Measurements from ENCODE around the gene PIR.
A peak's percentile ranks its signal among the peaks of the same experiment; 100 is the strongest.

Gene PIR

DNA sequence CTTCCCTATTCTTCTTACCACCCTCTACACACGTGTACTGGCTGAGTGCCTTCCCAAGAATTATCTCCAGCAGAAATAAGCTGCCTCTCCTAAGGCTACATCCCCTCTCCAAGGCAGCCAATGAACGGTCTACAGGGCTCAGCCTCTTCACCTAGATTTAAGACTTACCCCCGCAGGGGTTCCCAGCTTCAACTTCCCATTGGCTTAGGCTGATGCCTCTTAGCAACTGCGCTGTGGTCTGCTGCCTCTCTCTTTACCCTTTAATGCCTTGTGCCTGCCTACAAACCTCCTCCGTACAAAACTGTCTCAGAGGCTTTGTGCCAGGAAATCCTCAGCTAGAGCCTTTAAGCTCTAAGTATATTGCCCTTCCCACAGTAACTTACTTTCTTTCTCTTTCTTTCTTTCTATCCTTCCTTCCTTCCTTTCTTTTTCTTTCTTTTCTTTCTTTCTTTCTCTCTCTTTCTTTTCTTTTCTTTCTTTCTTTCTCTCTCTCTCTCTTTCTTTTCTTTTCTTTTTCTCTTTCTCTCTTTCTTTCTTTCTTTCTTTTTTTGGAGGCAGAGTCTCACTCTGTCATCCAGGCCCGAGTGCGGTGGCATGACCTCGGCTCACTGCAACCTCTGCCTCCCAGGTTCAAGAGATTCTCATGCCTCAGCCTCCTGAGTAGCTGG lies 142.7 kb downstream of the PIR start:
- DNase-seq (ENCODE audit: low read depth in 1 of 2, low spot score in 1 of 2) = no peak

DNA sequence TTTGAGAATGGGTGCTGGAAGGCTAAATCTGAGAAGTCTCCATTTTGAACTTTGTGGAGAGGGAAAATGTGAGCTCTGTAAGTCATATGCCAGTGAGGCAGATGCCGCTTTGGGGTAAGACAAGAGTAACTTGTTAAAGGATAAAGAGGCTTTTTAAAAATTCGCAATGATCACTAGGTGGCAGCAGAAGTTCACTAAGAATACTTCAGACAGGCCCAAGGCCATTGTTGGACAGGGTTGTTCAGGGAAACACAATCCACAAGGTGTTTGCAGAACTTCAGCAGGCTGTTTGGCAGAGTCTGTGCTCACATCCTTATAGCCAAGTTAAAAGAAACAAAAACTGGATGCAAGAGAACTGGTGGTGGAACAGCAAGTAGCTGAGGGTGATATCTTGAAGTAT lies 144.1 kb downstream of the PIR start:
- no peak for DNase-seq (ENCODE audit: low read depth in 1 of 2, low spot score in 1 of 2)

DNA sequence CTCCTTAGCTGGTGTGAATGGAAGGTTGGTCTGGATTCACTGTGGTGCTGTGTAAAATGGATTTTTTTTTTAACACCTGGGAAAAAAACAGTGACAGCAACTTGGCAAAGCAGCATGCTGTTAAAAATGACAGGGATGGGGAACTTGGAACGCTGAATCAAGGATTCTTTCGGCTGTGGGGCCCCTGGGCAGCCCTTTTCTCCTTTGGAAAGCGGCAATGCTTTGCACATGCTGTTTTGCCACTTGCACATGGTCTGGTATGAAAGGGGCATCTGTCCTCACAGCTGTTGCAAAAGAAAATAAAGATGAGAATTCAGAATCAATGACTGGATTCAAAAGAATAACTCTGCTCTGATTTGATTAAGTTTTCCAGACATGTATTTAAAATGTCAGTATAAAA lies 147.2 kb downstream of the PIR start:
- DNase-seq (ENCODE audit: low read depth in 1 of 2, low spot score in 1 of 2) = no peak

DNA sequence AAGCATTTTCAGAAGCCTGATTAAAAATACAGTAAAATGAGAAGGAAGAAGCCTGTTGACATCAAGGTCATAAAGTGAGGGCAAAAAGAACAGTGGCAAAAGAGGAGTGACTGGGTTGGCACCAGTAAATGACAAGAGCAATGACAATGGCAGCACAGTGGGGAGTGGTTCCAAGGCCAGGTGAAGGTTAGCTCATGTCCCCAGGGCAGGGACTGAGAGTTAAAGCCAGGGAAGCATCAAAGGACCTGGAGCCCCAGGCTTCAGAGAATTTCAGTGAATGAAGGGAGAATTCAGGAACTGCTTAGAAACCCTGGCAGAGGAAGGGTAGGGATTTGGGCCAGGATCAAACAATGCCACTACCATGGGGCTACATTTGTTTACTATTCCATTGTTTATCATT lies 149.0 kb downstream of the PIR start:
- DNase-seq (ENCODE audit: low read depth in 1 of 2, low spot score in 1 of 2) = no peak

DNA sequence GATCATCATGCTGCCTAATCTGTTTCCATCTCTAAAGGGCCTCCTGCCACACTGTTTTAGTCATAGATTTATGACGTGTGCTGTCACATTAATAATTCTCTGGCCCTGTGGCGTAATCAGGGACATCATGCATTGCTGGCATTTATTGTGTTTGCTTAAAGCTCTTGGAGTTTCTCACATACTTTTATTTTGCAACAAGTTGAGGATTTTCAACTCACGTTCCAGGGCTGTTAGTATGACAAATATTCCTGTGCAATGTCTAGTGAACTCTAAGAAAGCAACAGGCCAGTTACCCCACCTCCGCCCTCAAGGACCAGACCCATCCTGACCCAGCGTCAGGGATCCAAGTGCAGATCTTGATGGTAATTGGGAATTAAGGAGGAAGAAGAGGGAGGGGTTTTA lies 150.1 kb downstream of the PIR start:
- no peak for DNase-seq (ENCODE audit: low read depth in 1 of 2, low spot score in 1 of 2)

DNA sequence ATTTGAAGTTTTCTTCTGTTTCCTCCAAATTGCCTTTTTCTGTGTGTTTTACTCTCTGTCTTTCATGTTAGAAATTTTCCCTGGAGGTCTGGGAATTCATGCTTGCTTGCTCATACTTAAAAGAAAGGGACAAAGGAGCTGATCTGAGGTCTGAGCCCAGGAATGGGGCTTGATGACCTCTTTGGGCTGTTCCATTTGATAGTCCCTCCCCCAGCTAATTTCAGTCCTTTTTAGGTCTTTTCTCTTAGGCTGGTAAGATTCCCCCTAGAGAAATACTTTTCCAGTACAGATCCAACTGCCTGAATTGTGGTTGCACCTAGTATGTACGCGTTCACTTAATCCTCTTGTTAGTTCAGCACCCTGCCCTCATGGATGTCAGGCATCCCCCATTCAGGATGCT lies 152.3 kb downstream of the PIR start:
- no peak for DNase-seq (ENCODE audit: low read depth in 1 of 2, low spot score in 1 of 2)

DNA sequence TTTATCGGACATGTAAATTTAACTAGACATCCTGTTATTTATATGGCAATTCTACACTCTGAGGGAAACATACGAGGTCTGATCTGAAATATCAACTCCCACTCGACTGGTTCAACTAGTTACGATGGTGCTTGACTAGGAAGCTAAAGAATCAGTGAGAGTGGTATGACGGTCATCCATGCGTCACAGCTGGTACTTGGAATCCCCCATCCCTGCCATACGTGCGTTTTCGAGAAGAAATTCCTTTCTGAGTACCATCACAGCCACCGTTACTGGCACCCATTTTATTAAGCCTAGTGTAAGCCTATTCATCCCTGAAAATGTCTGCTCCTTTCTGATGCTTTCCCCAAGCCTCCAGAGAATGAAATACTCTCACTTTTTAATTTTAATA lies 157.1 kb downstream of the PIR start:
- DNase-seq (ENCODE audit: low read depth in 1 of 2, low spot score in 1 of 2) = peak in 1 of 2 donors; percentile 17

DNA sequence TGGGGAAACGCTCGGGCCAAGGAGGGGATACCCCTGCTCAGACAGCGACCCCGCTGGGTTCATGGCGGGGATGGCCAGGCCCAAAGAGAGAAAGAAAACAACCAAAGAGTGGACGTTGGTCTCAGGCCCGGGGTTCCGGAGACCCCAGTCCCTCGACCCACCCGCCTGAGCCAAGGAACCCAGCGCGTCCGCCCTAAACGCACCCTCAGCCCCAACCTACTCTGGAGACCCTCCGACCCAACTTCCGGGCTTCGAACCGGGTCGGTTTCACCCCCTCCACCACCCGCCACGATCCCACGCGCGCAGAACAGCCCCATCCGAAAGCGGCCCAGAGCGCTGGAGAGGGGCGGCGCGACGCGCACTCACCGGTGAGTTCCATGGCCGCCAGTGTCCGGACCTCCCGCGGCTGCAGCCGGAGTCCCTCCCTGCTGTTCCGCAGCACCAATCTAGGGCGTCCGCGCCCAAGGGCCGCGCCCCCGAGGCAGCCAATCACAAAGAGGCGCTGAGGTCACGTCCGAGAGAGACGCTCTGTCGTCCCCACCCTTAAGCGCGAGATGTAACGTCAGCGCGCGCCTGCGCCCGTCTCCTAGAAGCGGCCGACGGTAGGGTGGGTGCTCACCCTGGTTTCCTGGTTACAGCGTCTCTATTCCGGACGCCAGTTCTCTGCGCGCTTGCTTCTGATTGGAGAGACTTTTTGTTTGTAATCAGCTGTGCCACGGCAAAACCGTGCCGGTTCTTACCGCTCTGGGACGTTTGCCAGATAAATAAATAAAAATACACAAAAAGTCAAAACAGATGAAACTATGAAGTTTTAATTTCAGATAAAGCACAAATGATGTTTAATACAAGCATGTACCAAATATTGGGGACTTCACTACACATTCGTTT lies 157.8 kb downstream of the PIR start, which contains the start of gene PIGA:
Gene PIGA (minus strand): TSS at position 389 of the 888 bp plus-strand sequence. CDS start 3,593 bp downstream, outside the sequence.
- DNase-seq (ENCODE audit: low read depth in 1 of 2, low spot score in 1 of 2) = peak; percentile 69 to 84
